GM18505 (cell line): ENCODE results near the gene PKP4.
A peak's percentile ranks its signal among the peaks of the same experiment; 100 is the strongest.
"Not testable (repeated sequence)": the region's sequence is repeated elsewhere in the genome, so short reads cannot be mapped to it uniquely, and the experiment has no call there.

Experiments used
- ATAC-seq: cut with Tn5 transposase; IDR thresholded peaks from one replicate; pipeline ENCODE4 v1.9.1; 2021; ENCODE audit not compliant: unreplicated experiment
- POLR2A ChIP-seq: IDR thresholded peaks from 4 replicates; pipeline ENCODE4 v1.6.1; 2011; ENCODE audit warnings: borderline replicate concordance; ENCODE audit not compliant: insufficient read depth, insufficient read length; ENCODE audit errors: extremely low read depth

Gene PKP4, protein sequence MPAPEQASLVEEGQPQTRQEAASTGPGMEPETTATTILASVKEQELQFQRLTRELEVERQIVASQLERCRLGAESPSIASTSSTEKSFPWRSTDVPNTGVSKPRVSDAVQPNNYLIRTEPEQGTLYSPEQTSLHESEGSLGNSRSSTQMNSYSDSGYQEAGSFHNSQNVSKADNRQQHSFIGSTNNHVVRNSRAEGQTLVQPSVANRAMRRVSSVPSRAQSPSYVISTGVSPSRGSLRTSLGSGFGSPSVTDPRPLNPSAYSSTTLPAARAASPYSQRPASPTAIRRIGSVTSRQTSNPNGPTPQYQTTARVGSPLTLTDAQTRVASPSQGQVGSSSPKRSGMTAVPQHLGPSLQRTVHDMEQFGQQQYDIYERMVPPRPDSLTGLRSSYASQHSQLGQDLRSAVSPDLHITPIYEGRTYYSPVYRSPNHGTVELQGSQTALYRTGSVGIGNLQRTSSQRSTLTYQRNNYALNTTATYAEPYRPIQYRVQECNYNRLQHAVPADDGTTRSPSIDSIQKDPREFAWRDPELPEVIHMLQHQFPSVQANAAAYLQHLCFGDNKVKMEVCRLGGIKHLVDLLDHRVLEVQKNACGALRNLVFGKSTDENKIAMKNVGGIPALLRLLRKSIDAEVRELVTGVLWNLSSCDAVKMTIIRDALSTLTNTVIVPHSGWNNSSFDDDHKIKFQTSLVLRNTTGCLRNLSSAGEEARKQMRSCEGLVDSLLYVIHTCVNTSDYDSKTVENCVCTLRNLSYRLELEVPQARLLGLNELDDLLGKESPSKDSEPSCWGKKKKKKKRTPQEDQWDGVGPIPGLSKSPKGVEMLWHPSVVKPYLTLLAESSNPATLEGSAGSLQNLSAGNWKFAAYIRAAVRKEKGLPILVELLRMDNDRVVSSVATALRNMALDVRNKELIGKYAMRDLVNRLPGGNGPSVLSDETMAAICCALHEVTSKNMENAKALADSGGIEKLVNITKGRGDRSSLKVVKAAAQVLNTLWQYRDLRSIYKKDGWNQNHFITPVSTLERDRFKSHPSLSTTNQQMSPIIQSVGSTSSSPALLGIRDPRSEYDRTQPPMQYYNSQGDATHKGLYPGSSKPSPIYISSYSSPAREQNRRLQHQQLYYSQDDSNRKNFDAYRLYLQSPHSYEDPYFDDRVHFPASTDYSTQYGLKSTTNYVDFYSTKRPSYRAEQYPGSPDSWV

DNA sequence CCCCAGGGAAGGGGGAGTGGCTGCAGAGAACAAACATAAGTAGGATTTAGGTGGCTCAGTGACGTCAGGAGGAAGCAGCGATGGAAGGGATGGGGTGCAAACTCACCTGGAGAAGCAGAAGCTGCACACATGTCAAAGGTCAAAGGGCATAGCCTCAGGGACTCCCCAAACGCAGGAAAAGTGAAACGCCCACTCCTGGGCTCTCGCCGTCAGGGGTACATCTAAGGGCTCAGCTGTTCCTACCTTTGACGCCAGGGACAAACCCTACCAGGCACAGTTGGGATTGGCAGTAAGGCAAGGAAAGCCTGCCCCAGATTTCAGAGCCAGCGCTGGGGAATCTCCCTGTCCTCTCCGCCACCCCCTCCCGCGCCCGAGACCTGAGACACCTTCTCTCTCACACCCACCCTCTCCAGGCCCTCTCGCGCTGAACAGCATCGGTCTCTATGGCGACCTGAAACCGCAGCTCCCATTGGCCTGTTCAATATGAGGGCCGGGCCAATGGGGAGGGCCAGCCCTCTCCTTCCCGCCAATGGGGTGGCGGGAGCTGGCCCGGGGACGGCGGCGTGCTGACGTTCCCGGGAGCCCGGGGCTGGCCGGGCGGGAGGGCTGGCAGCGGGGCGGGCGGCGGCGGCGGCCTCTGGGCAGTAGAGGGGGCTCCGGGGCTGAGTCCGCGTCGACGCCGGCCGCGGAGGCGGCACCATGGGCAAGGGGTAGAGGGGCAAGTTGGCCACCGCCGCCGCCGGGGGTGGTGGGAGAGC is at the start of gene PKP4, which contains the start of gene CCDC148:
PKP4 (plus strand) TSS at position 644 of the 758 bp plus-strand sequence. CDS start 76,233 bp downstream, outside the sequence.
CCDC148 (minus strand) TSS at position 445 of the 758 bp plus-strand sequence; CDS start at position 131, 314 bp downstream.
- ATAC-seq: peak; percentile 91
- TF ChIP-seq POLR2A: peak; percentile 21

DNA sequence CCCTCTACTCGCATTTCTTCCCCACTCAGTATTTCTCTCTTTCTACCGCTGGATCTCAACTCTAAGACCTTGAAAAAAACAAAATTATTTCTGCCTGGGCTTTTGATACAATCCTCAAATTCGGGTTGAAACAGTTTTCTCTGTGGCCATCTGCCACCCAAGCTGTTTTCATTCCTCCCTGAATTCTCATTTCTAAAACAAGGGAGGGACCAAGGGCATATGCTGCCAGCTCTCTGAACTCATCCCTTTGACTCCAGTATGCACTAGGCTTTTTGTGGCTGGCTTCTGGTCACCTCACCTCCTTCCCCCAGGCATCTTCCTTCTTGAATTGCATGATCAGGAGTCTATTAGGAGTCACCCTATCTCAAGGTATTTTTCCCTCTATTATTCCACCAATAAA is 49.7 kb upstream of the PKP4 start:
- no peak for TF ChIP-seq POLR2A
- no peak for ATAC-seq

DNA sequence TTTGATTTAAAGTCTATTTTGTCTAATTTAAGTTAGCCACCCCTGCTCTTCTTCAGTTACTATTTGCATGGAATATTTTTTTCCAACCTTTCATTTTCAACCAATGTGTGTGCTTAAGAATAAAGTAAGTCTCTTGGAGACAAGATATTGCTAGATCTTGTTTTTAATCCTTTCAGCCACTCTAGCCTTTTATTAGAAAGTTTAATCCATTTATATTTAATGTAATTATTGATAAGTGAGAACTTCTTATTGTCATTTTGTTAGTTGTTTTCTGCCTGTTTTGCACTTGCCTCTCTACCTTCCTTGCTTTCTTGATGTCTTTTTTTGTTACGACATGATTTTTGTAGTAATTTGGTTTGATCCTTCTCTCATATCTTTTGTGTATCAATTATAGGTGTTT is 46.6 kb upstream of the PKP4 start:
- no peak for TF ChIP-seq POLR2A
- no peak for ATAC-seq

DNA sequence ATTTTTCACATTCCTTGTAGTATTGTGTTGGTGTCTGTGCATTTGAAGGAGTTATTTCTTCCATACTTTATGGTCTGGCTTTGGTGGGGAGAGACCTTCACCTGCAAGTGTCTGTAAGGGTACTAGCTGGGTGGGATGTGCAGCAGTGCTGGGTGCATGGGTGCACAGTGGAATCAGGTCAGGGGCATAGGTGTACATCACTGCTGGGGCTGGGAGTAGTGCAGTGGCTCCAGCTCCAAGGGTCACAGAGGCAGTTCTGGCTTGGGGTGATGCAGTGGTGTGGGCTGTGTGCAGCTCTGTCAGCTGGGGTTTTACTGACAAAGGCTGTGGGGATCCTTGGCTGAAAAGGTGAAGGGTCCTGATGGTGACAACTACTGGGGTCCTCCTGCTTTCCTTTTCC is 45.0 kb upstream of the PKP4 start:
- ATAC-seq: no peak
- TF ChIP-seq POLR2A: no peak

DNA sequence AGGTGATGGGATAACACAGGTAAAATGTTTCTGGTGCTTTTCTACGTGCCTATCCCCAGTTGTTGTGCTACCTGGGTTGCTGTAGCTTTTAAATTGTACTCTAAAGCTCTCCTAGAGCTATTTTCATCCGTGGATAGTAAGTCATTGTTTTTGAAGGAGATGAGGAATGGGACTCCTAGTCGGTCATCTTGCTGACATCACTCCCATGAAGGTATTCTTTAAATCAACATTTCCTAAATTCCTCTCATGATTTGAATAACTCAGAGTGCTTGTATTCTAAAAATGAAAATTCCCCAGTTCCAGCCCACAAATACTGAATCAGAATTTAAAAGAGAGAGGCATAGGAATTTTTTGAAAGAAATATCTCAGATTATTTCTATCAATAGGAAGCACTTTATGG is 44.5 kb upstream of the PKP4 start:
- TF ChIP-seq POLR2A: no peak
- no peak for ATAC-seq

DNA sequence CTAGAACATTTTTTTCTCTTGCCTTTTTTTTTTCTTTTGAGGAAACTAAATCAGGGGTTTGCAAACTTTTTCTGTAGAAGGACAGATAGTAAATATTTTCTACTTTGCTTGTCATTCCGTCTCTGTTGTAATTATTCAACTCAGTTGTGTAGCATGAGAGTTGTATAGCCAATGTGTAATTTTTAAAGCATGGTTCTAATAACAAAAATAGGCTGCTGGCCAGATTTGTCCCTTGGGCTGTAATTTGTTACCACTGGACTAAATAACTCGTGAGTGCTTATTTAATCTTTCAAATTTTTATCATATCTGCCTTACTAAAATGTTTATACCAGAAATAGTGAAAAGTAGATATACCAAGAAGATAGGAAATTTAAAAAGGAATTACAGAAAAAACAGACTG is 43.2 kb upstream of the PKP4 start:
- TF ChIP-seq POLR2A: no peak
- no peak for ATAC-seq

DNA sequence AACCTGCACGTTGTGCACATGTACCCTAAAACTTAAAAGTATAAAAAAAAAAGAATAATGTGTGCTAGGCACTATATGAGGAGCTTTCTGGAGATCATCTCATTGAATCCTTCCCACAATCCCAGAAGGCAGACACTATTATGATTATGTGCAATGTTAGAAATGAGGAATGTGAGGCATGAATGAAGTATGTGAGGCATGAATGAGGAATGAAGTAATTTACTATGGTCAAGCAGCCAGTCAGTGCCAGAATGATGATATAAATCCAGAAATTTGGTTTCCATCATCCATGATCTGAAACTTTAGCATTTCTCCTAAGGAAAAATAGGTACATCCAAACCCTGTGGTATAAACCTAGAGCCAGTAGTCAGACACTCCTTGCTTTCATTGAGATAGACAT is 42.2 kb upstream of the PKP4 start:
- no peak for ATAC-seq
- no peak for TF ChIP-seq POLR2A

DNA sequence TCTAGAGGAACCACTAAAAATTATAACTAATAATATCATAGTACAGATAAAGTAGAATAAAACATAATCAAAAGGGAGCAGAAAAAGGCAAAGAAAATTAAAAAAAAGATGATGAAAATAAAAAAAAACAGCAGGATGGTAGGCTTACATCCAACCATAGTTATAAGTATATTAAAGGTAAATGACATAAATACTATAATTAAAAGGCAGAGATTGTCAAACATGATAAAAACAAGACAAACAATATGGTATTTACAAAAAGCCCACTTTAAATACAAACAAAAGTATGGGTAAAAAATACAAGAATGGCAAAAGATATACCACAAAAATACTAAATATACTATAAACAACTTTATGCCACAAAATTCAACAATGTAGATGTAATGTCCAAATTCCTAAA is 24.6 kb upstream of the PKP4 start:
- no peak for TF ChIP-seq POLR2A
- ATAC-seq: no peak

DNA sequence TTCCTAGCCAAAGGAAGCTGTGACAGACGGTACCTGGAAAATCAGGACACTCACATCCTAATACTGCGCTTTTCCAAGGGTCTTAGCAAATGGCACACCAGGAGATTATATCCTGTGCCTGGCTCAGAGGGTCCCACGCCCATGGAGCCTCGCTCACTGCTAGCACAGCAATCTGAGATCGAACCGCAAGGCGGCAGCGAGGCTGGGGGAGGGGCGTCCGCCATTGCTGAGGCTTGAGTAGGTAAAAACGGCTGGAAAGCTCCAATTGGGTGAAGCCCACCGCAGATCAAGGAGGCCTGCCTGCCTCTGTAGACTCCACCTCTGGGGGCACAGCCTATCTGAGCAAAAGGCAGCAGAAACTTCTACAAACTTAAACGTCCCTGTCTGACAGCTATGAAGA is 23.0 kb upstream of the PKP4 start:
- not testable (repeated sequence) for ATAC-seq

DNA sequence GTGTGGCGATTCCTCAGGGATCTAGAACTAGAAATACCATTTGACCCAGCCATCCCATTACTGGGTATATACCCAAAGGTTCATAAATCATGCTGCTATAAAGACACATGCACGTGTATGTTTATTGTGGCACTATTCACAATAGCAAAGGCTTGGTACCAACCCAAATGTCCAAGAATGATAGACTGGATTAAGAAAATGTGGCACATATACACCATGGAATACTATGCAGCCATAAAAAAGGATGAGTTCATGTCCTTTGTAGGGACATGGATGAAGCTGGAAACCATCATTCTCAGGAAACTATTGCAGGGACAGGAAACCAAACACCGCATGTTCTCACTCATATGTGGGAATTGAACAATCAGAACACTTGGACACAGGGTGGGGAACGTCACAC is 17.7 kb upstream of the PKP4 start:
- not testable (repeated sequence) for ATAC-seq

DNA sequence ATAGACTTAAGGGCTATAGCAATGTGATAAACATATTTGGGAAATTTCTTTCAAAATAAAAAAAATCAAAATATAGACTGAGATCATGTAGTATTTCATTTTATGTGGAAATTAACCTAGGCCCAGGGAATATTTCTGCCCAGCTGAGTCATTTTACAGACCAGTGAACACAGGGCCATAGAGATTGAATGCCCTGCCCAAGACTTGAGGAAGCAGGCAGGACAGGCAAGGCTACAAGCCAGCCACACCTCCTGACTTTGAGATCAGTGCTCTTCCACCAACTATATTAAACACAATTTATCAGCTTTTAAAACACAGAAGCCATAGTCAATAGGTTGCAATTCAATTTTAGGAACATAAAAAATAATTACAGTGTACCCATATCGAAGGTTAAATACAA is 13.1 kb upstream of the PKP4 start:
- no peak for ATAC-seq
- no peak for TF ChIP-seq POLR2A

DNA sequence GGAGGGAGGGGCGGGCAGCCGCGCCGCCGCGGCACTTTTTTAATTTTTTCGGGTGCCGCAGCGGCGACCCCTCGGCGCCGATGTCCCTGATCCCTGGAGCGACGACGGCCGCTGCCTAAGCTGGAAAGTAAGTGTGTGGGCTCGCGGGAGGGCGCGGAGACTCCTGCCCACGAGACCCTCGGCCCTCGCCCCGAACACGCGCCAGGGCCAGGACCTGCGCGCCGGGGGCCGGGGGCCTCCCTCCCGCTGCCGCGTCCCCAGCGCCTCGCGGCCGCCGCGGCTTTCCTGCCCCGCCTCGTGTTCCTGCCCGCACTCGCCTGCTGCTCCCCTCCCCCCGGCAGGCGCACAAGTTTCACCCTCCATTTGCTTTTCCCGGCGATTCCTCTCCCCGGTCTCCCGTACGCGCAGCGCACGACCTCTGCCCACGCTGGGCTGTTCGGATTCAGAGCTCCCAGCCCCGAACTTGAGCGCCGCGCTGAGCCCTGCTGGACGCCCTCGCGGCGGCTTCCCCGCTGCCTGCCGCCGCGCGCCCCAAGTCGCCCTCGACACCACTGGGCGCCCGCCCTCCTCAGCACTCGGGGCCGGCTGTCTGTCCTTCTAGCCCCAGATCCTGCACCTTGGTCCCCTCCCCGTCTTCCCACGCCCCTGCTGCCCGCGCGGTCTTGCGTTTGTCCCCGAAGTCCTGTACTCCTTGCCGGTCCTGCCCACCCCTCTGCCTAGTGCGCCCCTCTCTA is 507 bp downstream of the PKP4 start:
- peak; percentile 35 for ATAC-seq
- TF ChIP-seq POLR2A: no peak
